HG03520 (cell line): Measurements from ENCODE around the gene OXNAD1.

Source experiments
- ATAC-seq: cut with Tn5 transposase; IDR thresholded peaks from one replicate; pipeline ENCODE4 v1.9.1; 2021; ENCODE audit warnings: mild to moderate bottlenecking, moderate library complexity; ENCODE audit not compliant: unreplicated experiment

OXNAD1 gene

DNA sequence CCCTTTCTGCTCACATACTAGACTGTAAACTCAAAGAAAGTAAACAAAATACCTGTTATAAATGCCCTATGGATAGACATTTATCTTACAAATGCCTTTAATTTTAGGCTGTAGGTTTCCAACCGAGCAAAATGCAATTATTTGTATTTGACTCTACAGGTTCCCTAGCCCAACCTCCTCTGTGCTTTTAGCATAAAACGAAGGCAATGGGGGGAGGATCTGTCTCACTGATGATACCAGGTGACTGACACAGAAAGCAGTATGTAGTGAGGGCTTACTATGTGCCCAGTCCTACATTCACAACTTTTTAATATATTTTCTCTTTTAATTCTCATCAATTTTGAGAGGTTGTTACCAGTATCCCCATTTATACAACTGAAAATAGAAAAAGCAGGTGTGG lies 87.4 kb downstream of the OXNAD1 start:
- no peak for ATAC-seq

DNA sequence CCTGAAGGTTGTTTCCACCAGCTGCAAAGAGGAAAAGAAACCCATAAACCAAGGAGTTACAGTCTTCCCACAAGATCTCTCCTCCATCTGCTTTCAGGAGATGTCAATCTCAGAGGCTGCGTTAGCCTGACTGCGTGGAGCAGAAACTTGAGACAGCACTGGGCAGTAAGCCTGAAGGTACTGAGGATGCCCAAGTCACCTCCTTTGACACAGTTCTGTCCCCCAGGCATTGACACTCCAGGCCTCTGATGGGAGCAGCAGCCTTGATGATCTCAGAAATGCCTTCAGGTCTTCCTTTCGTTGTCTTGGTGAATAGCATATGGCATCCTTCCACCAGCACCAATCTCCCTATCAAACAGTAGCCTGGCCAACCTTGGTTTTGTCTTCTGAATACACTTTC lies 89.3 kb downstream of the OXNAD1 start:
- no peak for ATAC-seq
